Left ventricle myocardium inferior (tissue), 1 donor: ENCODE data around the gene FKBP15. TPM values are rescaled to one million over a fixed set of nuclear protein-coding genes. Genes with fewer than 3 reads are reported as not detected.

Experiments used
- DNase-seq: peaks from one replicate; pipeline ENCODE4 v3.0.0-alpha.2; 2020
- H3K27ac ChIP-seq: fragments of 200-600 bp; replicated peaks from 2 replicates; pipeline ENCODE4 v1.8.0; 2021
- H3K27me3 ChIP-seq: fragments of 200-600 bp; 2 replicates; pipeline ENCODE4 v1.8.0; 2021; ENCODE audit warnings: low read depth
- H3K36me3 ChIP-seq: fragments of 200-600 bp; 2 replicates; pipeline ENCODE4 v1.8.0; 2021
- H3K4me1 ChIP-seq: fragments of 200-600 bp; 2 replicates; pipeline ENCODE4 v1.8.0; 2021
- H3K4me3 ChIP-seq: fragments of 200-600 bp; 2 replicates; pipeline ENCODE4 v1.8.0; 2021; ENCODE audit warnings: mild to moderate bottlenecking, moderate library complexity
- H3K9me3 ChIP-seq: fragments of 200-600 bp; replicated peaks from 2 replicates; pipeline ENCODE4 v1.8.0; 2021
- CTCF ChIP-seq: fragments of 200-600 bp; IDR thresholded peaks from 2 replicates; pipeline ENCODE4 v1.8.0; 2021; ENCODE audit warnings: antibody characterized with exemption, mild to moderate bottlenecking, borderline replicate concordance
- intact Hi-C: fragments of 100-400 bp; cut with micrococcal nuclease; formaldehyde crosslinking; loops from one replicate; pipeline ENCODE4 v1.11.0; 2022
- total RNA-seq: library from RNA; stranded (reverse); fragmentation: NEBNext Ultra II Directional; extraction: Animal tissue kit (Norgen Biotek cat#: 25700); gene quantifications from one replicate; pipeline ENCODE4 v1.2.1, GENCODE V29; 2021
- donor health status: DM: no; HTN: yes; CAD: no; lungs with severe emphysema.

Gene FKBP15
- total RNA-seq, 1 donor from 2014 or later = 19.0 TPM

DNA sequence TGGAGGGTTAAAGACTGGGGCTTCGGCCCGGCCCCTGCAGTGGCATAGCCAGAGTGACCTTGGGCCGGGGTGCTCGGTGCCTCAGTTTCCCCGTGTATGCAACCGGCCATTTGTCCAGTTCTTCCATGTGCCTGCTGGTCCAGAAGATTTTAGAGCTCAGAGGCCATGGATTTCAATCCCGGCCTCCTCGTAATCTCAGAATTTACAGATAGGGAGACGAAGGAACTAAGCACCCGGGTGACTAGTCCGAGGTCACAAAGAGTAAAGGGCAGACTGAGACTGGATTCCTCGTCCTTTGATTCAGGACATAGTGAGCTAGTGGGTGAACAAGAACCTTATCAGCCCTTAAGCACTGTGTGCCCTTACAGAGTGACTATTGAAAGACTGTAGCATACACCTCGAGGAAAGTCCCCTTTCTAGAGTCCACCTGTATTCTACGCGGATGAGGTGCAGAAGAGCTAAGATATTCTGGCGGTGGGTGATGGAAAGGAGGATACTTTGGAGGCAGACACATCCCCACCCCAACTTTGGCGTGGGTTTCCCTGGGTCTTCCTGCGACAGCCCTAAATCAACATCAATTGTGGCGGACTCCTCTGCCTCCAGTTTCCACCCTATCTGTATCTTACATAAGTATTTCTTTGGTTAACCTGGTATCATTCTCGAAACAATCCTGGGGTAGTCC lies 864 bp upstream of the FKBP15 start:
- no peak for DNase-seq
- Histone ChIP-seq H3K27ac (peak overlapping the region; percentile 92), H3K36me3 (peaks cover 9% of the 10 kb centered on the region), H3K27me3 (no peaks in the 10 kb centered on the region), H3K4me1 (peaks cover 83% of the 10 kb centered on the region), H3K9me3 (no peaks in the 10 kb centered on the region), H3K4me3 (peak overlapping the region; percentile 87)
- intact Hi-C loops = no loop called here
- no peak for TF ChIP-seq CTCF

DNA sequence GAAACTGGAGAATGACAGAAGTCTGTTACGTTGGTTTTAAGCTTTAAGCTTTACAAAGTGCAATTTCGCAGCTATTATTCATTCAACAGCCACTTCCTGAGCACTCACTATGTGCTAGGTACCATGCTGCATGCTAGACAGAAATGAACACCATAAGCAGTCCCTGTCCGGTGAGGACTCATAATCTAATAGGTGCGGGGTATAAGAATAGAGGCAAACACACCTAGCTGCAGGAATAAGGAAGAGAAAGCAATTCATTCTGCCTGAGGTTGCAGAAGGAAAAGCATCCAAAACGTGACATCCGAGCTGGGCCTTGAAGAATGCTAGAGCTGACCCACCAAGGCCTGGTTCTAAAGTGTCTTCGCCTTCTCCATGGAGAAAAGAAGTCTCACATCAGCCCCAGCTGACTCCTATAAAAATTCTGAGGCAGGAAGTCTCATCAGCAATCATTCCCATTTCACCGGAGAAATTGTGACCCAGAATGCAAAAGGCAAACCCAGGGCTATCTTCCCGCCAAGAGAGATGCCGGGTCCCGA lies 542 bp downstream of the FKBP15 start:
- peaks cover 9% of the 10 kb centered on the region for H3K36me3 ChIP-seq
- no peaks in the 10 kb centered on the region for H3K27me3 ChIP-seq
- DNase-seq = no peak
- intact Hi-C loops = no loop called here
- H3K4me3 ChIP-seq = peak overlapping the region; percentile 87
- peaks cover 82% of the 10 kb centered on the region for H3K4me1 ChIP-seq
- H3K9me3 ChIP-seq = no peaks in the 10 kb centered on the region
- H3K27ac ChIP-seq = peak overlapping the region; percentile 92
- no peak for TF ChIP-seq CTCF

- H3K27ac ChIP-seq = peak overlapping the region; percentile 92
- peak overlapping the region; percentile 87 for H3K4me3 ChIP-seq
- TF ChIP-seq CTCF = no peak
- DNase-seq = no peak
- peaks cover 82% of the 10 kb centered on the region for H3K4me1 ChIP-seq
- peaks cover 7% of the 10 kb centered on the region for H3K36me3 ChIP-seq
- intact Hi-C loops = no loop called here
- H3K27me3 ChIP-seq = no peaks in the 10 kb centered on the region
- H3K9me3 ChIP-seq = no peaks in the 10 kb centered on the region
Measured at GRCh38 chr9:113219969-113220368, 1.1 kb downstream of the FKBP15 start.

GRCh38 chr9:113219186-113219936 lies 1.7 kb downstream of the FKBP15 start:
- Histone ChIP-seq H3K36me3 (peaks cover 4% of the 10 kb centered on the region), H3K9me3 (no peaks in the 10 kb centered on the region), H3K4me1 (peaks cover 77% of the 10 kb centered on the region), H3K27ac (peak overlapping the region; percentile 92), H3K27me3 (no peaks in the 10 kb centered on the region), H3K4me3 (peak overlapping the region; percentile 87)
- intact Hi-C loops = no loop called here
- no peak for DNase-seq
- TF ChIP-seq CTCF = no peak

DNA sequence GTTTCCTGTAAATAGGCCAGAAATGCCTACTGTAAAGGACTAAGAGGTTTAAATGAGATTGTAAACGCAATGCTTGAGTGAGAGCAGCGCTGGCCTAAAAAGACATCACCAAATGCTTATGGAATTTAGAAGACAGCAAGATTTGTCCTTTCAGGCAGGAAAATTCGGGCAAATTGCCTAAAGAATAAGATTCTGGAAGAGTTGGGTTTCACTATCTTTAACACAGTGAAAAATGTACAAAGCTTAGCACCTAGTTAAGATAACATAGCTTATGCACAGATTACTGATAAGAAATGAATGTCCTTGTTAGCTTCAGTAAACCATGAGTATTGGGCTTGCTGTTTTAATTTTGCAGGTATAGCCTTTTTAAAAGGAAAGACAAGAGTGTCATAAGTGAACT lies 4.7 kb downstream of the FKBP15 start:
- Histone ChIP-seq H3K27ac (no peak overlapping the region), H3K4me1 (peaks cover 48% of the 10 kb centered on the region)

More for the DNA sequence above, 4.7 kb downstream of the FKBP15 start:
- no peak for TF ChIP-seq CTCF
- Histone ChIP-seq H3K36me3 (peaks cover 4% of the 10 kb centered on the region), H3K9me3 (no peaks in the 10 kb centered on the region), H3K27me3 (no peaks in the 10 kb centered on the region), H3K4me3 (no peak overlapping the region)
- DNase-seq = no peak
- intact Hi-C loops = no loop called here
